IMR-90 (cell line): ENCODE results near the gene SEL1L. TPM values are rescaled to one million over a fixed set of nuclear protein-coding genes. Genes with fewer than 3 reads are reported as not detected.

ENCODE experiments used
- ATAC-seq: fragments of 200-7000 bp; cut with Tn5 transposase; 2 replicates; pipeline ENCODE4 v1.9.1; 2020; ENCODE audit warnings: low read depth, mild to moderate bottlenecking, moderate library complexity
- BruUV-seq: library from RNA; stranded (reverse); fragments of 400-500 nt; replicated peaks from 2 replicates; lab custom pipeline; 2021; lab: Mats Ljungman, UMichigan
- CTCF ChIA-PET: fragments of 300-600 bp; formaldehyde crosslinking; extraction: SDS; loops from one replicate; lab custom pipeline; 2021; ENCODE audit warnings: antibody characterized with exemption; lab: Yijun Ruan, JAX
- POLR2A ChIA-PET: fragments of 300-600 bp; sonication (Branson Sonifier 250); formaldehyde crosslinking; loops from one replicate; lab custom pipeline; 2022; ENCODE audit warnings: antibody characterized with exemption; ENCODE audit not compliant: unreplicated experiment; lab: Charles Lee
- DNase-seq: peaks from one replicate; pipeline ENCODE4 v3.0.0; 2013
- H2AFZ ChIP-seq: replicated peaks from 2 replicates; pipeline ENCODE3; 2013; ENCODE audit warnings: low read length, mild to moderate bottlenecking; ENCODE audit not compliant: poor library complexity
- H2AK5ac ChIP-seq: 2 replicates; pipeline ENCODE4 v1.6.1; 2013; ENCODE audit warnings: low read depth, low read length, inconsistent platforms
- H2AK9ac ChIP-seq: replicated peaks from 2 replicates; pipeline ENCODE3; 2013; ENCODE audit warnings: mild to moderate bottlenecking, low read depth, low read length, moderate library complexity; ENCODE audit not compliant: poor library complexity
- H2BK120ac ChIP-seq: 2 replicates; pipeline ENCODE4 v1.6.1; 2013; ENCODE audit warnings: low read depth, low read length, inconsistent platforms
- H2BK15ac ChIP-seq: 3 replicates; pipeline ENCODE4 v1.6.1; 2013; ENCODE audit warnings: low read depth, low read length, inconsistent platforms
- H2BK20ac ChIP-seq: 2 replicates; pipeline ENCODE4 v1.6.1; 2013; ENCODE audit warnings: low read depth, mild to moderate bottlenecking, inconsistent platforms, low read length, moderate library complexity
- H2BK5ac ChIP-seq: 2 replicates; pipeline ENCODE4 v1.6.1; 2013; ENCODE audit warnings: mild to moderate bottlenecking, low read depth, low read length, inconsistent platforms; ENCODE audit not compliant: poor library complexity, severe bottlenecking
- H3K14ac ChIP-seq: replicated peaks from 2 replicates; pipeline ENCODE4 v1.6.1; 2013; ENCODE audit warnings: low read depth, low read length, inconsistent platforms
- H3K18ac ChIP-seq: 2 replicates; pipeline ENCODE4 v1.6.1; 2013; ENCODE audit warnings: low read depth, low read length, control low read depth
- H3K23ac ChIP-seq: 2 replicates; pipeline ENCODE4 v1.6.1; 2013; ENCODE audit warnings: low read depth, low read length, inconsistent platforms
- H3K27ac ChIP-seq: 2 replicates; pipeline ENCODE4 v1.5.1; 2013; ENCODE audit warnings: mild to moderate bottlenecking, control low read depth, low read length; ENCODE audit not compliant: insufficient read depth
- H3K27me3 ChIP-seq: 2 replicates; pipeline ENCODE4 v1.6.1; 2013; ENCODE audit warnings: low read length; ENCODE audit not compliant: control insufficient read depth, insufficient read depth
- H3K36me3 ChIP-seq: 2 replicates; pipeline ENCODE4 v1.6.1; 2013; ENCODE audit warnings: low read length, mixed read lengths; ENCODE audit not compliant: control insufficient read depth, insufficient read depth
- H3K4ac ChIP-seq: 2 replicates; pipeline ENCODE4 v1.6.1; 2013; ENCODE audit warnings: low read depth, low read length, inconsistent platforms
- H3K4me1 ChIP-seq: 2 replicates; pipeline ENCODE4 v1.6.1; 2013; ENCODE audit warnings: low read length, mixed read lengths; ENCODE audit not compliant: control insufficient read depth, insufficient read depth
- H3K4me2 ChIP-seq: 2 replicates; pipeline ENCODE4 v1.6.1; 2013; ENCODE audit warnings: low read depth, mild to moderate bottlenecking, control low read depth, low read length, moderate library complexity
- H3K4me3 ChIP-seq: 2 replicates; pipeline ENCODE4 v1.5.1; 2013; ENCODE audit warnings: low read depth, mild to moderate bottlenecking, control low read depth, low read length, moderate library complexity; ENCODE audit not compliant: insufficient read depth
- H3K56ac ChIP-seq: 2 replicates; pipeline ENCODE4 v1.6.1; 2013; ENCODE audit warnings: low read length, inconsistent platforms; ENCODE audit not compliant: insufficient read depth; ENCODE audit errors: extremely low read depth
- H3K79me1 ChIP-seq, 2 experiments: 2 replicates each; pipeline ENCODE4 v1.6.1; 2013; ENCODE audit warnings: low read length in 2 of 2, inconsistent platforms in 1 of 2, low read depth in 1 of 2
- H3K9ac ChIP-seq: 2 replicates; pipeline ENCODE4 v1.6.1; 2013; ENCODE audit warnings: low read depth, low read length, control low read depth
- H3K9me1 ChIP-seq: 2 replicates; pipeline ENCODE4 v1.6.1; 2013; ENCODE audit warnings: low read length, inconsistent platforms; ENCODE audit not compliant: insufficient read depth
- H3K9me3 ChIP-seq: 2 replicates; pipeline ENCODE4 v1.6.1; 2013; ENCODE audit warnings: low read length; ENCODE audit not compliant: control insufficient read depth, insufficient read depth
- H4K20me1 ChIP-seq: 2 replicates; pipeline ENCODE4 v1.6.1; 2013; ENCODE audit warnings: low read length, inconsistent platforms; ENCODE audit not compliant: insufficient read depth
- H4K5ac ChIP-seq: 2 replicates; pipeline ENCODE4 v1.6.1; 2013; ENCODE audit warnings: mild to moderate bottlenecking, low read depth, low read length, control low read depth
- H4K8ac ChIP-seq, 2 experiments: 2 replicates each; pipeline ENCODE4 v1.6.1; 2013; ENCODE audit warnings: low read depth in 2 of 2, low read length in 2 of 2, control low read depth in 1 of 2, inconsistent platforms in 1 of 2
- H4K91ac ChIP-seq: 2 replicates; pipeline ENCODE4 v1.6.1; 2013; ENCODE audit warnings: low read depth, low read length, inconsistent platforms; ENCODE audit not compliant: insufficient read depth
- BHLHE40 ChIP-seq: fragments of 150-350 bp; IDR thresholded peaks from 2 replicates; pipeline ENCODE4 v1.6.1; 2016; ENCODE audit warnings: mild to moderate bottlenecking, low read depth, low read length
- CEBPB ChIP-seq: IDR thresholded peaks from 2 replicates; pipeline ENCODE4 v1.6.1; 2012; ENCODE audit warnings: low read depth, low read length, improper control_type of control experiment
- CHD1 ChIP-seq: IDR thresholded peaks from 2 replicates; pipeline ENCODE4 v1.6.1; 2012; ENCODE audit warnings: low read depth, low read length, improper control_type of control experiment
- CTCF ChIP-seq: conservative IDR thresholded peaks from 2 replicates; pipeline ENCODE4 v1.5.1; 2012; ENCODE audit warnings: mild to moderate bottlenecking, low read depth, low read length, improper control_type of control experiment
- ELK1 ChIP-seq: fragments of 150-350 bp; IDR thresholded peaks from 2 replicates; pipeline ENCODE4 v1.6.1; 2016; ENCODE audit warnings: low read depth, mild to moderate bottlenecking, low read length, moderate library complexity, borderline replicate concordance
- FOS ChIP-seq: fragments of 150-350 bp; IDR thresholded peaks from 2 replicates; pipeline ENCODE4 v1.6.1; 2016; ENCODE audit warnings: low read depth, low read length
- MAFK ChIP-seq: IDR thresholded peaks from 2 replicates; pipeline ENCODE4 v1.6.1; 2012; ENCODE audit warnings: low read depth, low read length, improper control_type of control experiment
- MAZ ChIP-seq: IDR thresholded peaks from 2 replicates; pipeline ENCODE4 v1.6.1; 2012; ENCODE audit warnings: low read depth, mild to moderate bottlenecking, low read length, improper control_type of control experiment, moderate library complexity, borderline replicate concordance
- MXI1 ChIP-seq: IDR thresholded peaks from 2 replicates; pipeline ENCODE4 v1.6.1; 2012; ENCODE audit warnings: low read depth, mild to moderate bottlenecking, low read length, moderate library complexity, borderline replicate concordance
- NFE2L2 ChIP-seq: fragments of 150-350 bp; IDR thresholded peaks from 2 replicates; pipeline ENCODE4 v1.6.1; 2016; ENCODE audit warnings: low read depth, mild to moderate bottlenecking, low read length
- POLR2A ChIP-seq: IDR thresholded peaks from 2 replicates; pipeline ENCODE4 v1.6.1; 2012; ENCODE audit warnings: mild to moderate bottlenecking, low read depth, low read length
- RAD21 ChIP-seq: IDR thresholded peaks from 2 replicates; pipeline ENCODE4 v1.6.1; 2012; ENCODE audit warnings: low read length, improper control_type of control experiment
- RCOR1 ChIP-seq: IDR thresholded peaks from 2 replicates; pipeline ENCODE4 v1.6.1; 2012; ENCODE audit warnings: mild to moderate bottlenecking, low read length, improper control_type of control experiment; ENCODE audit not compliant: insufficient replicate concordance
- RFX5 ChIP-seq: IDR thresholded peaks from 2 replicates; pipeline ENCODE4 v1.8.0; 2012; ENCODE audit warnings: low read depth, mild to moderate bottlenecking, low read length, moderate library complexity
- SMC3 ChIP-seq: fragments of 150-350 bp; IDR thresholded peaks from 2 replicates; pipeline ENCODE4 v1.6.1; 2016; ENCODE audit warnings: low read depth, mild to moderate bottlenecking, antibody characterized with exemption, low read length, moderate library complexity
- USF2 ChIP-seq: fragments of 150-350 bp; IDR thresholded peaks from 2 replicates; pipeline ENCODE4 v1.6.1; 2017; ENCODE audit warnings: mild to moderate bottlenecking, antibody characterized with exemption, low read length, low read depth
- WGBS, 2 experiments: methylation state at CpG; one replicate each; pipeline versions ENCODE4 v1.1.5 to v1.1.7; 2013; ENCODE audit warnings: missing lambda C conversion rate in 2 of 2; ENCODE audit not compliant: insufficient read length in 1 of 2; ENCODE audit errors: extremely low coverage in 2 of 2; 5-methylcytosine and 5-hydroxymethylcytosine counted together
- dilution Hi-C: fragments of 300-500 bp; cut with HindIII; formaldehyde crosslinking; loops from one replicate; pipeline ENCODE4 v1.14.3; 2018; ENCODE audit warnings: low sequenced_read_pairs; ENCODE audit not compliant: unreplicated experiment
- in situ Hi-C: fragments of 300-500 bp; cut with MboI; formaldehyde crosslinking; loops from 3 replicates; pipeline ENCODE4 v1.14.3; 2019; ENCODE audit warnings: low sequenced_read_pairs, inconsistent platforms, mixed read lengths
- intact Hi-C: fragments of 100-400 bp; cut with micrococcal nuclease; formaldehyde crosslinking; loops from 2 replicates; pipeline ENCODE4 v1.10.0; 2022
- polyA plus RNA-seq, 3 experiments: library from polyadenylated mRNA; depleted of rRNA; stranded (reverse); fragments of >200 nt; gene quantifications; 2 replicates each; pipeline ENCODE4 v1.2.3, GENCODE V29; 2012; ENCODE audit warnings: low replicate concordance in 1 of 3
- total RNA-seq: library from RNA; depleted of rRNA; stranded (reverse); fragments of >200 nt; gene quantifications from 2 replicates; pipeline ENCODE4 v1.2.3, GENCODE V29; 2012

Gene SEL1L
- total and polyA plus RNA-seq, 2 of the 4 experiments (the other 2 are of a cell fraction), result 21.0 to 62.4 TPM

- Histone ChIP-seq H3K9ac (no peak overlapping the region), H4K5ac (no peak overlapping the region), H3K9me3 (no peaks in the 10 kb centered on the region), H3K4me1 (no peaks in the 10 kb centered on the region), H3K4me2 (no peak overlapping the region), H2BK120ac (no peak overlapping the region), H2BK5ac (no peak overlapping the region), H2AK9ac (no peak overlapping the region), H3K9me1 (no peaks in the 10 kb centered on the region), H3K27me3 (no peaks in the 10 kb centered on the region; the same call in 1 of the 2 replicates), H3K4me3 (no peak overlapping the region), H2AFZ (no peak overlapping the region), H3K14ac (no peak overlapping the region), H4K20me1 (no peaks in the 10 kb centered on the region), H3K23ac (no peak overlapping the region), H4K91ac (no peak overlapping the region), H3K4ac (no peak overlapping the region), H3K36me3 (no peaks in the 10 kb centered on the region), H4K8ac (no peak overlapping the region), H2BK15ac (no peak overlapping the region), H2BK20ac (no peak overlapping the region), H3K27ac (no peak overlapping the region), H3K18ac (no peak overlapping the region), H3K56ac (no peak overlapping the region), H3K79me1 (no peaks in the 10 kb centered on the region), H2AK5ac (no peak overlapping the region)
- no TSS peak for BruUV-seq
- no peak for TF ChIP-seq BHLHE40
- TF ChIP-seq MXI1, result no peak
- no peak for TF ChIP-seq CHD1
- TF ChIP-seq NFE2L2, result no peak
- no peak for TF ChIP-seq SMC3
- no peak for TF ChIP-seq RFX5
- no peak for TF ChIP-seq CEBPB
- no peak for TF ChIP-seq CTCF
- TF ChIP-seq MAFK, result no peak
- no peak for TF ChIP-seq USF2
- no peak for TF ChIP-seq MAZ
- no peak for TF ChIP-seq POLR2A
- no peak for TF ChIP-seq RAD21
- no peak for TF ChIP-seq RCOR1
- no peak for TF ChIP-seq ELK1
- no peak for TF ChIP-seq FOS
- no CpG with 5 or more reads among the region's 8 CpGs for WGBS, 2 experiments
- ChIA-PET POLR2A (no interaction called here), CTCF (no interaction called here)
- dilution Hi-C loops, result no loop called here
- DNase-seq (no peak), ATAC-seq (no peak)
- intact Hi-C loops, result no loop called here
- in situ Hi-C loops, result no loop called here
Measured at GRCh38 chr14:81427348-81428058, 106.2 kb downstream of the SEL1L start.
